Measurements from ENCODE around the gene ARHGAP18.

- TF ChIP-seq POLR2AphosphoS5 (IDR thresholded peaks at IDR 0.05), result no peak
- TF ChIP-seq, protein P1, sequence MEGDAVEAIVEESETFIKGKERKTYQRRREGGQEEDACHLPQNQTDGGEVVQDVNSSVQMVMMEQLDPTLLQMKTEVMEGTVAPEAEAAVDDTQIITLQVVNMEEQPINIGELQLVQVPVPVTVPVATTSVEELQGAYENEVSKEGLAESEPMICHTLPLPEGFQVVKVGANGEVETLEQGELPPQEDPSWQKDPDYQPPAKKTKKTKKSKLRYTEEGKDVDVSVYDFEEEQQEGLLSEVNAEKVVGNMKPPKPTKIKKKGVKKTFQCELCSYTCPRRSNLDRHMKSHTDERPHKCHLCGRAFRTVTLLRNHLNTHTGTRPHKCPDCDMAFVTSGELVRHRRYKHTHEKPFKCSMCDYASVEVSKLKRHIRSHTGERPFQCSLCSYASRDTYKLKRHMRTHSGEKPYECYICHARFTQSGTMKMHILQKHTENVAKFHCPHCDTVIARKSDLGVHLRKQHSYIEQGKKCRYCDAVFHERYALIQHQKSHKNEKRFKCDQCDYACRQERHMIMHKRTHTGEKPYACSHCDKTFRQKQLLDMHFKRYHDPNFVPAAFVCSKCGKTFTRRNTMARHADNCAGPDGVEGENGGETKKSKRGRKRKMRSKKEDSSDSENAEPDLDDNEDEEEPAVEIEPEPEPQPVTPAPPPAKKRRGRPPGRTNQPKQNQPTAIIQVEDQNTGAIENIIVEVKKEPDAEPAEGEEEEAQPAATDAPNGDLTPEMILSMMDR (IDR thresholded peaks at IDR 0.05), result no peak
- no peak for TF ChIP-seq POLR2A (IDR thresholded peaks at IDR 0.05; ENCODE audit: low read depth)
- no peak for TF ChIP-seq EP300 (IDR thresholded peaks at IDR 0.05)
These were observed 1.3 kb downstream of the ARHGAP18 start for GRCh38 chr6:129708496-129709195.

Data from esophagus muscularis mucosa (tissue), 4 donors.